ENCODE results near the gene OR10H1.
"Not testable (repeated sequence)": the region's sequence is repeated elsewhere in the genome, so short reads cannot be mapped to it uniquely, and the experiment has no call there.

OR10H1 gene

DNA sequence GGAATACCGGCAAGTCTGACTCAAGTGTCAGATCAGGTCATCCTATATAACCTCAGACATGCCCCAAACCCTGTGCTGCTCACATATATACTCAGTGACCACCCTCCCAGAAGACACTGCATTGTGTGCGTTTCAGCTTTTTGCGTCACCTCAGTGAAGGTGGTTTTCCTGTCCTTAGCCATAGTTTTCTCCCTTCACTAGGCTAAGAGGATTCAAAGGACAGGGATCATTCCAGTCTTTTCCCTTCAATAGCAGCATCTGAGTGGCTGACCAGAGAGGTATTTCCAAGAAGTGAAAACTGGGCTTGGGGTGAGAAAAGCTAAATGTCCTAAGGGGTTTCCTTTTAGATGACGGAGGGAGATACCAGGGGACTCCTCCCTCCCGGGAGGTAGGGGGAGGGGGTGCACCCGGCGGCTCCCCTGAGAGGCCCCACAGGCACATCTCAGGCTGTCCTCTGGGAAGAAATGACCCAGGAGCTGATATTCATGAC, 12.7 kb upstream of the OR10H1 start:
- no peak for DNase-seq

- DNase-seq, result no peak
Measured at GRCh38 chr19:15825753-15826152, 10.3 kb upstream of the OR10H1 start.

DNA sequence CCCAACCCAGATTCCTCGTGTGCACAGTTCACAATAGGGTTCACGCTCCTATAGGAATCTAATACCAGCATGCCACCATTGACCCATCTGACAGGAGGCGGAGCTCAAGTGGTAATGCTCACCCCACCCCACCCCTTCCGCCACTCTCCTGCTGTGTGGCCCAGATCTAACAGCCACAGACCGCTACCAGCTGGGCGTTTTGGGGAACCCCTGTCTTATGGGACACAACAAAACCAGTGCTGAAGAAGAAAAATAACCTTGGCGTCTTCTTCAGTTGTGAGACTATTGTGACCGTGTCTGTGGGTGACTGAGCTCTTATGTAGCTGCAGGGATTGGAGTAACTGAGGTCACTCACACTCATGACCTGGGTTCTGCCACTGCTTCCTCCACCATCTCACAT, 5.2 kb upstream of the OR10H1 start:
- no peak for DNase-seq

DNA sequence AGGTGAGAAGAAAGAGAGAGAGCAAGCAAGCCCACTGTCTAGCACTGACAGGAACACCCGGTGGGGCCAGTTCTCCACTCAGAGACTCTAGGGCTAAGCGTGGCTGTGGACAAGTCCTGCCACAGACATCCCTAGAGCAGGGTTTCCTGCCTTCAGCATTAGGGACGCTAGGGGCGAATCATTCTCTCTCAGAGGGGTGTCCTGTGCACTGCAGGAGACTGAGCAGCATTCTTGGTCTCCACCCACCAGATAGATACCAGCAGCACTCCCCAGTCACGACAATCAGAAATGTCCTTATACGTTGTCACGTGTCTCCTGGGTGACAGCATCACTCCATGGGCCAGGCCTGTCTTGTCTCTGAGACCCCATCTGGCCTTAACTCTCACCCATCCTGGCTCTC, 1.5 kb downstream of the OR10H1 start:
- DNase-seq, result no peak

GRCh38 chr19:15812060-15812722, 3.3 kb downstream of the OR10H1 start:
- DNase-seq, result peak; percentile 20

- no peak for DNase-seq
Measured at GRCh38 chr19:15811476-15811875, 4.0 kb downstream of the OR10H1 start.

- DNase-seq, result peak; percentile 21
Measured at GRCh38 chr19:15810335-15810734, 5.1 kb downstream of the OR10H1 start.

GRCh38 chr19:15794279-15794678, 21.2 kb downstream of the OR10H1 start:
- not testable (repeated sequence) for DNase-seq

DNA sequence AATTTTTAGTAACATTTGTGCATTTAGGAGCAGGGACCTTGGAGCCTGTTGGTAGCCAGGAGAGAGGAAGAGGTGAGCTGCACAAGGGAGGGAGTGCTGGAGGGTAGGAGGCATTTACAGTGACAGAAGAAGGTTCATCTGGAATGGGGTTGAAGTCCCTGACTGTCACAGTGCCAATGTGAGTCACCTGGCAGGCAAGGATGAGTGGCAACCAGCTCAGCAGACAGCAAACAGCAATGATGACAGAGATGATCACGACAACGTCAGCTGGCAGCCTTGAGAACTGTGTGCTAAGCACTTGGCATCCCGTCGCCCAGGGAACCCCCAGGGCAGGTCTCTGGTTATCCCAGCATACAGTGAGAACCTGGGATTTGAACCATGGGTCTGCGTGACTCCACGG, 25.4 kb downstream of the OR10H1 start:
- DNase-seq, result no peak

- DNase-seq, result no peak
Measured at GRCh38 chr19:15788594-15789270, 26.7 kb downstream of the OR10H1 start.

DNA sequence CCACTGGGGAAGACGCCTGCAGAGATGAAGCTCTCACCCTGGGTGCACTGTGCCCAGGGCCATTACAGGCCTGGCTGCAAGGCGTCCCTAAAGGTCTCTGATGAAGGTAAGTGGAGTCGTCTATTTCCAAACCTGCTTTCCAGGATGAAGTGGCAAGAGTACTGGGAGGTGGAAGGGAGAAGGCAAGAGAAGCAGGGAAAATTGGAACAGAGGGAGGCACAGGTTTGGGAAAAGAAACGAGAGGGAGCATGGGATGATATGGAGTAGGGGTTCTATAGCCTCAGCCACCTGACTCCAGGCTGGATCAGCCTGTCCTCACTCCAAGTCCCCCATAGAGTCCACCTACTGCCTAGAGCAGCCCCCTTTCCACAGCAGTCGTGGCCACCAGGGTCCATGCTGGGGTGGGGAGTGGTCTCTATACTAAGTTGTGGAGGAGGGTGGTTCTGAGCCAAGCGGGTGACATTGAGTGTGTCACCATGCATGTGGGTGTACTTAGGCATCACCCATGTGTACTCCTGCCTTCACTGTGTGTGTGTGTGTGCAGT, 27.8 kb downstream of the OR10H1 start, which contains the start of gene OR10H5:
Gene OR10H5, plus strand, starts transcription at position 51 of the 545 bp plus-strand sequence. CDS start 6,388 bp downstream, outside the sequence.
- no peak for DNase-seq

DNA sequence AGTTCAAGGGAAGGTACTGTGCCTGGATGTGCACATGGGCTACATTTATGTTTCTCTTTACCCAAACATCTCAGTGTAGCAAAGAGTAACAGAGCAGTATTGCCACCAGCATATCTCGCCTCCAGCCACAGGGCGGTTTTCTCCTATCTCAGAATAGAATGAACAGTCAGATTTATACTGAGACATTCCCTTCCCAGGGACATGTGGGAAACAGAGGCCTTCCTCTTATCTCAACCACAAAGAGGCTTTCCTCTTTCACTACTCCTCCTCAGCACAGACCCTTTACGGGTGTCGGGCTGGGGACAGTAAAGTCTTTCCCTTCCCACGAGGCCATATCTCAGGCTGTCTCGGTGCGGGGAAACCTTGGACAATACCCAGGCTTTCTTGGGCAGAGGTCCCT, 32.6 kb downstream of the OR10H1 start:
- not testable (repeated sequence) for DNase-seq

GRCh38 chr19:15782211-15782610, 33.3 kb downstream of the OR10H1 start:
- no peak for DNase-seq

DNA sequence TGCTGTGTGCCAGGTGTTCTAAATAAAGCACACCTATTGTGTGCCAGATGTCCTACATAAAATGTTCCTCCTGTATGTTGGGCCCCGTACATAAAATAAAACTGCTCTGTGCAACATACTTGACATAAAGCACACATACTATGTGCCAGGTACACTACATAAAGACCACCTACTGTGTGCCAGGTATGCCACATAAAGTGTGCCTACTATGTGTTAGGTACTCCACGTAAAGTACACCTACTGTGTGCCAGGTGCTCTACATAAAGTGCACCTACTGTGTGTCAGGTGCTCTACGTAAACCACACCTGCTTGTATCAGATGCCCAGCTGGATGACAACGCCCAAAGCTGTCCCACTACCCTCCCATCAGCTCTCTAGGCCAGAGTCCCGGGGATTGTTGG, 33.8 kb downstream of the OR10H1 start:
- no peak for DNase-seq

GRCh38 chr19:15780610-15781418, 34.6 kb downstream of the OR10H1 start:
- DNase-seq, result no peak

DNA sequence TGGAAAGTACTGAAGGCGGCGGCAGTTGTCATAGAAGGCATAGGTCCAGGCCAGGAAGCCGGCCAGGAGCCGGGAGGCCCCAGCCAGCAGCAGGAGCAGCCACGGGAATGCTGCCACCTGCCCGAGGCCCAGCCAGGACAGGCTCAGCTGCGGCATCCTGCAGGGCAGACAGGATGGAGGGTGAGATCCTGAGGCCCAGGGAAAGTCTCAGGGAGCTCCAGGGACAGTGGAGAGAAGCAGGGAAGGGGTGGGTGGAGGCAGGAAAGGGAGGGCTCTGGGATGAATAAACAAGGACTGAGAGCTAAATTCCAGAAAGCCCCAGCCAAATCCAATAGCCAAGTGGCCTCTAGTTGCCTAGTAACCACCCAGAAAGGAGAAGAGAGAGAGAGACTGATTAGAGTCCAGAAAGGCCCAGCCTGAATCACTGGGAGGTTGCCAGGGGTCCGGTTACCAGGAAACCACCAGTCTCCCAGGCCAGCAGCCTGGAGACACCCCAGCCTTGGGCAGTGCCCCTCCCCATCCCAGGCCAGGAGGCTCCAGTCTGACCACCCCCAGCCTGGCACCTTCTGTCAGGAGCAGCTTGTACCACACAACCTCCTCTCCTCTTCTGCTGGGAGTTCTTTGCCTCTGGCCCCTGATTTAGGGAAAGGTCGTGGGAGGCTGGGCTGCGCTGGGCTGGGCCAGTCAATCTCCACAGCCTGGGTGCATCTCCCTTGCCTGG, 35.5 kb downstream of the OR10H1 start:
- DNase-seq, result peak; percentile 87

DNA sequence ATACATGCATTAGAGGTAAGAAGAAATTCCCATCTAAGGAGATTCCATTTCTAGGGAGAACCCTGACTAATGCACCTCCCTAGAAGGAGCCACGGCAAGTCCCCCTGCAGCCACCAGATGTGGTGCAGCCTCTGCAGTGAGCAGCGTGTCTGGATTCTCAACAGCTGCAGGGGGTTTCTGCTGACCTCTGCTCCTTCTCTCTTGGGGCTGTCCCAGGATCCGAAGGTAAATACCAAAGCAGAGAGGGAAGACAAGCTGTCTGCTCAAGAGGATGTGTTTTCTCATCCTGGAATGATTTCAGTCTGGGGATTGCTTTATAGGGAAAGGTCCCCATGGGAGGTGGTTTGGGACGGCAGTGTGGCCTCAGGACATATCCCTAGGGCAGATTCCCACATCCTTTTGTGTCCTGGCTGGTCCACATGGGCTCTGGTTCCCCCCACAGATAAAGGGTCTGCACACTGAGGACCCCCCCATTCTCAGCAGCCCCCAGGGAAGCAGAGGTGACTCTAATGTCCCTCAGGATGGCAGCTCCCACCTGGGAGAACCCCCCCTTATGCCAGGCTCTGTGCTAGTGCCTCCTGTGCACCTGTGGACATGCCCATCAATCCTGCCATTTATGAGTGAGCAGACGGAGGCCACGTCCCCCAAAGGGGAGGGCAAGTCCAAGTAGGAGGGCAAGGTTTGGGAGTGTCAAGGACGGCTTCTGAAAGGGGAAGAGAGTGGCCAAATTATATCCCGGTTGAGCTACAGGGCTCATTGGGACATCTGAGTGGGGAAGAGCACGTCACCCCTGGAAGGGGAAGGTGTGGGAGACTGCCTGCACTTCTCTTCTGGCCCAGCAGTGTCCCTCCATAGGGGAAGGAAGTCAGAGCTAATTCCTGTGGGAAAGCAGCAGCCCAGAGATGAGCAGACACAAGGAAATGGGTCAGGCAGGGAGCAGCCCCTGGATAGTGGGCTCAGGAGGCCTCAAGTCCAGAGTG, 38.2 kb downstream of the OR10H1 start:
- DNase-seq, result no peak

GRCh38 chr19:15776264-15776663, 39.2 kb downstream of the OR10H1 start:
- DNase-seq, result no peak

DNA sequence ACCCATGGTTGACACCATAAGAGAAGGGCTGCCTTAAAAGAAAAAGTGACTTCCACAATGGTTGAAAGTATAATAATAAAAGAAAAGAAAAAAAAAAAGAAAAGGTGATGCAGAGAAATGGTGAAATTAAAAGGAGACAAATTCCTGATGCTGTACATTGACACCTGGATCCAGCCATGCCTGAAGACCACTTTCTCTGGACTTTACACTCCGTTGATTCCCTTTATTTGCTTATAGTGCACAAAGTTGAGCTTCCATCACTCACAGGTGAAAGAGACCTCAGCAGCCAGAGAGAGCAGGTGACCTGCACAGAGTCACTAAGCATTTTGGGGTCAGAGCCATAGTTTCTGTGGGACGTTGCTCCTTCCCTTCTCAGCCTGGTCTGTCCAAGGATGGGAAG, 40.2 kb downstream of the OR10H1 start:
- no peak for DNase-seq

DNA sequence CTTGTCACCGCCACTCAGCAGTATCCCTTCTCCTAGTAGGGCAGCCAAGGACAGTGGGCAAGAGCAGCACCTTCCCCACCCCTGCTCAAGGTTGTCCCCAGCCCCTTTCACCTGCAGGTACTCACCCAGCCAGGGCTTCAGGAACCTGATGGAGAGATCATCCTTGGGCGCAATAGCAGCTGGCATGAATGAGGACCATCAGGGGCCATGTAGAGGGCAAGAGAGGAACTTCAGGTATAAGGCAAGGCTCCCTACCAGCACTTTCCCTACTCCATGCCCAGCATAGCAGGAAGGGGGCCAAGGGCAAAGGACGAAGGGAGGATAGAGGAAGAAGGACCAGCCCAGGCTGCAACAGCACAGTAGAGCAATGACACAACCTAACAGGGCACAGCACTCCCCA, 41.3 kb downstream of the OR10H1 start:
- not testable (repeated sequence) for DNase-seq

- DNase-seq, result no peak
Measured at GRCh38 chr19:15769586-15769985, 45.9 kb downstream of the OR10H1 start.
